HG02759 (cell line): Measurements from ENCODE around the gene SERTAD4.

Source experiments
- ATAC-seq: cut with Tn5 transposase; IDR thresholded peaks from one replicate; pipeline ENCODE4 v1.9.1; 2021; ENCODE audit warnings: mild to moderate bottlenecking, moderate library complexity; ENCODE audit not compliant: unreplicated experiment

Gene SERTAD4

GRCh38 chr1:210231846-210232510, 618 bp upstream of the SERTAD4 start:
- no peak for ATAC-seq

- ATAC-seq = no peak
These were observed 559 bp downstream of the SERTAD4 start for GRCh38 chr1:210233216-210233494.

GRCh38 chr1:210233495-210234328, 1.1 kb downstream of the SERTAD4 start:
- ATAC-seq = no peak

GRCh38 chr1:210234329-210234757, 1.7 kb downstream of the SERTAD4 start:
- ATAC-seq = no peak

- no peak for ATAC-seq
These were observed 2.9 kb downstream of the SERTAD4 start for GRCh38 chr1:210235363-210236053.

GRCh38 chr1:210236386-210236839, 3.8 kb downstream of the SERTAD4 start:
- no peak for ATAC-seq

GRCh38 chr1:210236840-210237409, 4.3 kb downstream of the SERTAD4 start:
- no peak for ATAC-seq

- ATAC-seq = no peak
These were observed 4.9 kb downstream of the SERTAD4 start for GRCh38 chr1:210237479-210237878.

- no peak for ATAC-seq
These were observed 5.4 kb downstream of the SERTAD4 start for GRCh38 chr1:210237981-210238380.

GRCh38 chr1:210239349-210240111, 6.9 kb downstream of the SERTAD4 start:
- no peak for ATAC-seq

- ATAC-seq = no peak
These were observed 8.5 kb downstream of the SERTAD4 start for GRCh38 chr1:210241121-210241520.

GRCh38 chr1:210244746-210245367, 12.3 kb downstream of the SERTAD4 start:
- no peak for ATAC-seq

GRCh38 chr1:210246447-210246846, 13.9 kb downstream of the SERTAD4 start:
- no peak for ATAC-seq

- no peak for ATAC-seq
These were observed 15.7 kb downstream of the SERTAD4 start for GRCh38 chr1:210248341-210248740.

- peak; percentile 28 for ATAC-seq
These were observed 18.0 kb downstream of the SERTAD4 start for GRCh38 chr1:210250665-210250997.

- ATAC-seq = peak; percentile 44
These were observed 18.5 kb downstream of the SERTAD4 start for GRCh38 chr1:210250998-210251679.

GRCh38 chr1:210251680-210252490, 19.3 kb downstream of the SERTAD4 start:
- ATAC-seq = peak; percentile 1

- ATAC-seq = no peak
These were observed 20.0 kb downstream of the SERTAD4 start for GRCh38 chr1:210252621-210253051.

GRCh38 chr1:210254298-210254697, 21.7 kb downstream of the SERTAD4 start:
- no peak for ATAC-seq
